H1 (cell line): Measurements from ENCODE around the gene ITIH1. TPM values are rescaled to one million over a fixed set of nuclear protein-coding genes. Genes with fewer than 3 reads are reported as not detected.

Experiments
- CEBPB ChIP-seq: IDR thresholded peaks from 2 replicates; pipeline ENCODE4 v1.6.1; 2012; ENCODE audit warnings: low read depth, low read length
- CHD1 ChIP-seq: IDR thresholded peaks from 2 replicates; pipeline ENCODE4 v1.6.1; 2012; ENCODE audit warnings: low read depth, low read length, improper control_type of control experiment
- FOSL1 ChIP-seq: IDR thresholded peaks from 2 replicates; pipeline ENCODE4 v1.6.1; 2011; ENCODE audit warnings: mild to moderate bottlenecking, low read depth, low read length, moderate library complexity; ENCODE audit not compliant: insufficient read depth
- GABPA ChIP-seq: IDR thresholded peaks from 2 replicates; pipeline ENCODE4 v1.6.1; 2011; ENCODE audit warnings: mild to moderate bottlenecking, low read length, moderate library complexity, borderline replicate concordance; ENCODE audit not compliant: insufficient read depth
- KDM5A ChIP-seq: fragments of 200-600 bp; IDR thresholded peaks from 2 replicates; pipeline ENCODE4 v1.7.1; 2012; ENCODE audit warnings: mild to moderate bottlenecking, low read length, inconsistent platforms, mixed read lengths
- RFX5 ChIP-seq: IDR thresholded peaks from 2 replicates; pipeline ENCODE4 v1.6.1; 2011; ENCODE audit warnings: low read depth, low read length, improper control_type of control experiment, borderline replicate concordance
- SIRT6 ChIP-seq: IDR thresholded peaks from one replicate; pipeline ENCODE4 v1.7.1; 2012; ENCODE audit warnings: low read length, inconsistent platforms
- SP1 ChIP-seq: IDR thresholded peaks from 2 replicates; pipeline ENCODE4 v1.6.1; 2011; ENCODE audit warnings: low read depth, low read length
- TBP ChIP-seq: IDR thresholded peaks from 2 replicates; pipeline ENCODE4 v1.6.1; 2011; ENCODE audit warnings: low read depth, low read length, improper control_type of control experiment
- TEAD4 ChIP-seq: IDR thresholded peaks from 2 replicates; pipeline ENCODE4 v1.6.1; 2012; ENCODE audit warnings: low read depth, low read length, inconsistent platforms, mixed read lengths
- polyA plus RNA-seq, 7 experiments: library from polyadenylated mRNA; depleted of rRNA in 3 of 7; stranded (reverse) in 5 of 7; unstranded in 2 of 7; fragments of >200 nt in 5 of 7; fragments of 200-250 nt in 2 of 7; gene quantifications; 1 replicate in 5 of 7; 2 replicates in 1 of 7; 4 replicates in 1 of 7; pipeline versions ENCODE4 v1.2.1 to v1.2.3, GENCODE V29; 2011 to 2013; ENCODE audit warnings: missing spikeins in 2 of 7, mixed read lengths in 2 of 7
- total RNA-seq: library from RNA; stranded (reverse); fragmentation: NEBNext Ultra II Directional; extraction: Animal tissue kit (Norgen Biotek cat#: 25700); gene quantifications from 2 replicates; pipeline ENCODE4 v1.2.1, GENCODE V29; 2021
- TF ChIP-seq, protein P1 (sequence below): fragments of 300-600 bp; sonication (generic); IDR thresholded peaks from 2 replicates; pipeline ENCODE4 v1.7.1; 2012; ENCODE audit warnings: low read length, moderate library complexity, mild to moderate bottlenecking, inconsistent platforms; ENCODE audit not compliant: insufficient replicate concordance
- TF ChIP-seq, protein P2 (sequence below): IDR thresholded peaks from 2 replicates; pipeline ENCODE4 v1.6.1; 2012; ENCODE audit warnings: inconsistent platforms

ITIH1 gene
- total and polyA plus RNA-seq, 2 of the 8 experiments (the other 6 are each of a cell fraction or from before 2014, with no cell fraction given): not detected

DNA sequence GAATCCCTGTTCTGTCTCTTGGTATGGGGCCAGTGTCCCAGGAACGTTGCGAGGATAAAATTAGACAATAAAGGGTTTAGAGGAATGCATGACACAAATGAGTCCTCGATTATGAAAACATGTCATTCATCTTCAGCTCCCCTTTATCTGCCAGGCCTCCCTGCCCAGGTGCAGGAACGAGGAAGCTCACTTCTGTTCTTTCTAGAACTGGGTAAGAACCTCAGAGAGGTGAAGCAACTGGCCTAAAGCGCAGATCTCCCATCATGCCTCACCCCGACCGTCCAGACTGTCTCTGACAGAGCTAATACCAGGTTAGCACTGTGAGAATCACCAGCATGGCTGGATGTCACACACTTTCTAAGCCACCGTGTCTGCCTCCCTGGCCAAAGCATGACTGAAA lies 1.5 kb upstream of the ITIH1 start (continued):
- TF ChIP-seq, protein P1, sequence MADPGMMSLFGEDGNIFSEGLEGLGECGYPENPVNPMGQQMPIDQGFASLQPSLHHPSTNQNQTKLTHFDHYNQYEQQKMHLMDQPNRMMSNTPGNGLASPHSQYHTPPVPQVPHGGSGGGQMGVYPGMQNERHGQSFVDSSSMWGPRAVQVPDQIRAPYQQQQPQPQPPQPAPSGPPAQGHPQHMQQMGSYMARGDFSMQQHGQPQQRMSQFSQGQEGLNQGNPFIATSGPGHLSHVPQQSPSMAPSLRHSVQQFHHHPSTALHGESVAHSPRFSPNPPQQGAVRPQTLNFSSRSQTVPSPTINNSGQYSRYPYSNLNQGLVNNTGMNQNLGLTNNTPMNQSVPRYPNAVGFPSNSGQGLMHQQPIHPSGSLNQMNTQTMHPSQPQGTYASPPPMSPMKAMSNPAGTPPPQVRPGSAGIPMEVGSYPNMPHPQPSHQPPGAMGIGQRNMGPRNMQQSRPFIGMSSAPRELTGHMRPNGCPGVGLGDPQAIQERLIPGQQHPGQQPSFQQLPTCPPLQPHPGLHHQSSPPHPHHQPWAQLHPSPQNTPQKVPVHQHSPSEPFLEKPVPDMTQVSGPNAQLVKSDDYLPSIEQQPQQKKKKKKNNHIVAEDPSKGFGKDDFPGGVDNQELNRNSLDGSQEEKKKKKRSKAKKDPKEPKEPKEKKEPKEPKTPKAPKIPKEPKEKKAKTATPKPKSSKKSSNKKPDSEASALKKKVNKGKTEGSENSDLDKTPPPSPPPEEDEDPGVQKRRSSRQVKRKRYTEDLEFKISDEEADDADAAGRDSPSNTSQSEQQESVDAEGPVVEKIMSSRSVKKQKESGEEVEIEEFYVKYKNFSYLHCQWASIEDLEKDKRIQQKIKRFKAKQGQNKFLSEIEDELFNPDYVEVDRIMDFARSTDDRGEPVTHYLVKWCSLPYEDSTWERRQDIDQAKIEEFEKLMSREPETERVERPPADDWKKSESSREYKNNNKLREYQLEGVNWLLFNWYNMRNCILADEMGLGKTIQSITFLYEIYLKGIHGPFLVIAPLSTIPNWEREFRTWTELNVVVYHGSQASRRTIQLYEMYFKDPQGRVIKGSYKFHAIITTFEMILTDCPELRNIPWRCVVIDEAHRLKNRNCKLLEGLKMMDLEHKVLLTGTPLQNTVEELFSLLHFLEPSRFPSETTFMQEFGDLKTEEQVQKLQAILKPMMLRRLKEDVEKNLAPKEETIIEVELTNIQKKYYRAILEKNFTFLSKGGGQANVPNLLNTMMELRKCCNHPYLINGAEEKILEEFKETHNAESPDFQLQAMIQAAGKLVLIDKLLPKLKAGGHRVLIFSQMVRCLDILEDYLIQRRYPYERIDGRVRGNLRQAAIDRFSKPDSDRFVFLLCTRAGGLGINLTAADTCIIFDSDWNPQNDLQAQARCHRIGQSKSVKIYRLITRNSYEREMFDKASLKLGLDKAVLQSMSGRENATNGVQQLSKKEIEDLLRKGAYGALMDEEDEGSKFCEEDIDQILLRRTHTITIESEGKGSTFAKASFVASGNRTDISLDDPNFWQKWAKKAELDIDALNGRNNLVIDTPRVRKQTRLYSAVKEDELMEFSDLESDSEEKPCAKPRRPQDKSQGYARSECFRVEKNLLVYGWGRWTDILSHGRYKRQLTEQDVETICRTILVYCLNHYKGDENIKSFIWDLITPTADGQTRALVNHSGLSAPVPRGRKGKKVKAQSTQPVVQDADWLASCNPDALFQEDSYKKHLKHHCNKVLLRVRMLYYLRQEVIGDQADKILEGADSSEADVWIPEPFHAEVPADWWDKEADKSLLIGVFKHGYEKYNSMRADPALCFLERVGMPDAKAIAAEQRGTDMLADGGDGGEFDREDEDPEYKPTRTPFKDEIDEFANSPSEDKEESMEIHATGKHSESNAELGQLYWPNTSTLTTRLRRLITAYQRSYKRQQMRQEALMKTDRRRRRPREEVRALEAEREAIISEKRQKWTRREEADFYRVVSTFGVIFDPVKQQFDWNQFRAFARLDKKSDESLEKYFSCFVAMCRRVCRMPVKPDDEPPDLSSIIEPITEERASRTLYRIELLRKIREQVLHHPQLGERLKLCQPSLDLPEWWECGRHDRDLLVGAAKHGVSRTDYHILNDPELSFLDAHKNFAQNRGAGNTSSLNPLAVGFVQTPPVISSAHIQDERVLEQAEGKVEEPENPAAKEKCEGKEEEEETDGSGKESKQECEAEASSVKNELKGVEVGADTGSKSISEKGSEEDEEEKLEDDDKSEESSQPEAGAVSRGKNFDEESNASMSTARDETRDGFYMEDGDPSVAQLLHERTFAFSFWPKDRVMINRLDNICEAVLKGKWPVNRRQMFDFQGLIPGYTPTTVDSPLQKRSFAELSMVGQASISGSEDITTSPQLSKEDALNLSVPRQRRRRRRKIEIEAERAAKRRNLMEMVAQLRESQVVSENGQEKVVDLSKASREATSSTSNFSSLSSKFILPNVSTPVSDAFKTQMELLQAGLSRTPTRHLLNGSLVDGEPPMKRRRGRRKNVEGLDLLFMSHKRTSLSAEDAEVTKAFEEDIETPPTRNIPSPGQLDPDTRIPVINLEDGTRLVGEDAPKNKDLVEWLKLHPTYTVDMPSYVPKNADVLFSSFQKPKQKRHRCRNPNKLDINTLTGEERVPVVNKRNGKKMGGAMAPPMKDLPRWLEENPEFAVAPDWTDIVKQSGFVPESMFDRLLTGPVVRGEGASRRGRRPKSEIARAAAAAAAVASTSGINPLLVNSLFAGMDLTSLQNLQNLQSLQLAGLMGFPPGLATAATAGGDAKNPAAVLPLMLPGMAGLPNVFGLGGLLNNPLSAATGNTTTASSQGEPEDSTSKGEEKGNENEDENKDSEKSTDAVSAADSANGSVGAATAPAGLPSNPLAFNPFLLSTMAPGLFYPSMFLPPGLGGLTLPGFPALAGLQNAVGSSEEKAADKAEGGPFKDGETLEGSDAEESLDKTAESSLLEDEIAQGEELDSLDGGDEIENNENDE: no peak
- TF ChIP-seq TEAD4 (no peak), TBP (no peak), RFX5 (no peak), FOSL1 (no peak), KDM5A (no peak), SP1 (no peak), CHD1 (no peak), SIRT6 (no peak), CEBPB (no peak), GABPA (no peak)
- TF ChIP-seq, protein P2, sequence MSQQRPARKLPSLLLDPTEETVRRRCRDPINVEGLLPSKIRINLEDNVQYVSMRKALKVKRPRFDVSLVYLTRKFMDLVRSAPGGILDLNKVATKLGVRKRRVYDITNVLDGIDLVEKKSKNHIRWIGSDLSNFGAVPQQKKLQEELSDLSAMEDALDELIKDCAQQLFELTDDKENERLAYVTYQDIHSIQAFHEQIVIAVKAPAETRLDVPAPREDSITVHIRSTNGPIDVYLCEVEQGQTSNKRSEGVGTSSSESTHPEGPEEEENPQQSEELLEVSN: no peak
